GM12801 (cell line): ENCODE results near the gene SOBP.

Experiments
- CTCF ChIP-seq: IDR thresholded peaks from one replicate; pipeline ENCODE4 v1.5.1; 2011; ENCODE audit warnings: control low read depth; ENCODE audit not compliant: insufficient read length; ENCODE audit errors: extremely low read depth

SOBP gene

DNA sequence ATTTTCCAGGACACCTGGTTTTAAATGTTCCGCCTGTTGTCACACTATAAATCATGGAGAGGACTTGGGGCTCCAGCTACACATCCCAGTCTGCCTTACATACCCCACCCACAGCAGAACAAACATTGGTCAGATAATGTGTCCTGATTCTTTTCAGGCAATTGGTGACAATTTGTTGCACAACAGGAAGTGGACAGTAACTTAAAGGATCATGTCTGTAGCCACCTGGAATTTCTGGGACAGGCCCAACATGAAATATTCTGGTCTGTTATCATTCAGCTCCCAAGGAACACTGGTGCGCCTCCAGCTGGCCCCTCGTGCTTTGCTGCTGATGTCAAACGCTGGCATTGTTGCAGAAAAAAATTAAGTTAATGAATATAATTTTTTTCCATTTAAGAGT, 117.2 kb downstream of the SOBP start:
- TF ChIP-seq CTCF = no peak

DNA sequence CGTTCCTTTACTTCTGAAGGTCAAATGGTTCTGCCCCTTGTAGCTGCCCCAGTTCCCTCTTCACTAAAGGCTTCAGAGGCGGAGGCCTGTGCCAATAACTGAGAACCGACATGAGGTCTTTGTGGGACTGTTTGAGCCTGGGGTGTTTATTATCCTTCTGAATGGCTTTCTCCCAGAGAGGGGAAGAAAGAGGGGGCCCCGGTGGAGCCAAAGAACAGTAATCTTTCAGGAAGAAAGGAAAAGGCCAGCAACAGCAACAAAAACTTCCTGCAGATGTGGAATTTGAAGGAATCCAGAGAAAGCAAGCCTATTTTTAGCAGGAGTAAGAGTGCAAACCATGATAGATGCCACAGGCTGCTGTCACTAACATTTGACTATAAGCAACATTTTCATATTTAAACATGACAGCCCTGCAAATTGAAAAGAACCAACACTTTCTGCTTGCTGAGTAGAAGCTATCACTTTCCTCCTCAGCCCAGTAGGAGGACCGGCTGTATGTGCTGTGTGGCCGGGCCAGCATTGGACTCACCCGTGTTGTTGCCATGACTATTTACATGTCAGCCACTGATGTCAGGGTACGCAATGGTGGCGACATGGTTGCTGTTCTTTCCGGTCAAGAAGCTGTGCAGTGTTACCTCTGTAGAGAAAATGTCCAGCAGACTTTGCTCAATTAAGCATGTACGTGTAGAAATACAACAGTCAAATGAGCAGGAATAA, 121.3 kb downstream of the SOBP start:
- no peak for TF ChIP-seq CTCF

DNA sequence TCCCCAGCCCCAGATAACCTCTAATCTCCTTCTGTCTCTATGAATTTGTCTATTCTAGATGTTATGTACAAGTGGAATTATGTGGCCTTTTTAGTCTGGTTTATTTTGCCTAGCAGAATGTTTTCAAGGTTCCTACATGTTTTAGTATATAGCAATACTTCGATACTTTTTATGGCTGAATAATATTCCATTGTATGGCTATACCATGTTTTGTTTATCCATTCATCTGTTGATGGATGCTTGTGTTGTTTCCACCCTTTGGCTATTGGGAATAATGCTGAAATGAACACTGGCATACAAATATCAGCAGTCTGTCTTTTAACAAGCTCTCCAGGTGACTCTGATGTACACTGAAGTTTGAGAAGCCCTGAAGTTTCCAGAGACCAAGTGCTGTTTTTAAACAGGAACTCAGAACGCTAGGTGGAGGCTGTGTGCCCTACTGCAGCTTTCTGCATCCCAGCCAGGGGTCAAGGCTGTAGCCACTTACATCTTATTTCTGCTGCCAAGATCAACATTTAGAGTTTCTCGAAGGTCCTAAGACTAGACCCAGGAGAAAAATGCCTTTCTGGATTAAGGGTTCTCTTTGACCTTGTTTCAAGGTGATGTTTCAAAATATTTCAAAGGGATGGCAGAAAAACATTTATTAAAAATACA, 123.0 kb downstream of the SOBP start:
- TF ChIP-seq CTCF = no peak

GRCh38 chr6:107613651-107614379, 123.9 kb downstream of the SOBP start:
- TF ChIP-seq CTCF = no peak

- no peak for TF ChIP-seq CTCF
Observed at GRCh38 chr6:107614828-107615227, 124.9 kb downstream of the SOBP start.

DNA sequence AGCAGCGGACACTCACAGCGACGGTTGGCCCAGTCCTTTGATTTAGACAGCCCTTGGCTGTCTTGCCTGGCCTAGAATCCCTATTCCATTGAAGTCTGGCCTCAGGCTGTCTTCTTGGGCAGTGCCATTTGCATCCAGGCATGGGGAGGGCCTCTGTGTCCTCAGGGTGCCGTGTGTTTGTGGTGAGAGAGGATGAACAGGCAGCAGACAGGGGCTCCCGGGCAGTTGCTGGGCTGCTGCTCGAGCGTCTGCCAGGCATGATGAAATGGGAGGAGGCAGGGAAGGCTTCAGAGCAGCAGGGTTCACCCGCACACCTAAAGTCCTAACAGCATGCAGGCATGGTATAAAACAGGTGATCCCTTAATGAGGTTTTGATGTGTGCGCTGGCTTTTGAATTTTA, 126.9 kb downstream of the SOBP start:
- TF ChIP-seq CTCF = no peak

DNA sequence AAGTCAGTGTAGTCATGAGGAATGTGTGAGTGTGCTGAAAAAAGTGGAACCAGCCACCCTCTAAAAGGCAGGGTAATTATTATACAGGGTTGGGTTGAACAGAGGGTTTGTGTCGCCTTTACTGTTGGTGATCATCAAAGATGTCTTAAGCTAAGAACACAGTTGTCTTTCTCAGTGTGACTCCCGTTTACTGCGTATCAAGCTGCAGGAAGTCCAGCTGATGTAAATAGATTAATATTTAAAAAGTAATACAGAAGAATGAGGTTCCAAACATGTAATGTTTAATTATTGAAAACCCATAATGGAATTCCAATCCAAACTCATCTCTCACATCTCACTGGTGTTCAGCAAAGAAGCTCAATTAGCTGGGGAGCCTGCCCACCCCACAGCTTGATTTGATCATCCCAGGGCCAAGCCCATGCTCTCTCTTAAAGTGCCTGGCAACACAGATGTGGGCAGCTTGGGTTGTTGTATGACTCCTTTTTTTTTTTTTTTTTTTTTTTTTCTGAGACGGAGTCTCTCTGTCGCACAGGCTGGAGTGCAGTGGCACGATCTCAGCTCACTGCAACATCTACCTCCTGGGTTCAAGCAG, 127.5 kb downstream of the SOBP start:
- no peak for TF ChIP-seq CTCF
